Measurements from ENCODE around the gene SMURF1. TPM values are rescaled to one million over a fixed set of nuclear protein-coding genes. Genes with fewer than 3 reads are reported as not detected.

Gene SMURF1
- total RNA-seq, 2 experiments from 2014 or later: 30.0 to 32.4 TPM

DNA sequence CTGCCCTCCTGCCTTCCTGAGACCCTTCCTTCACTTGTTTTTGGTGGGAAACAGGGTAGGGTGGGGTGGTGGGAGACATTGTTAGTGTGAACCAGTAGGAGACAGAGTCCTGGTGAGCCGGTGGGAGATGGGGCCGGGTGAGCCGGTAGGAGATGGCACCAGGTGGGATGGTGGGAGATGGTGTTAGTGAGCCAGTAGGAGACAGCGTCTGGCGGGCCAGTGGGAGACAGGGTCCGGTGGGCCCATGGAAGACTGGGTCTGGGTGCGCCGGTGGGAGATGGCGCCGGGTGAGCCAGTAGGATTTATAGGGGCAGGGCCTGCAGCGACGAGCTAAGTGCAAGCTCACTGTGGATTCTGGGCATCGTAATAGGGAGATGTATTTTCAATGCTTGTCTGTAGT lies 148.8 kb downstream of the SMURF1 start:
- Histone ChIP-seq H3K4me3 (ENCODE audit: low read length) (no peak overlapping the region), H3K27me3 (ENCODE audit: control insufficient read depth in 1 of 2, insufficient read depth in 2 of 2, low read length in 2 of 2) (no peaks in the 10 kb centered on the region), H3K27ac (ENCODE audit: low read depth in 1 of 2, low read length in 2 of 2) (no peak overlapping the region), H3K9me3 (ENCODE audit: control insufficient read depth in 1 of 2, insufficient read depth in 1 of 2, low read length in 2 of 2) (no peaks in the 10 kb centered on the region), H3K36me3 (ENCODE audit: insufficient read depth, low read length) (peaks cover 95% of the 10 kb centered on the region), H3K4me1 (ENCODE audit: insufficient read depth, low read length) (no peaks in the 10 kb centered on the region)
- DNase-seq: no peak
- no peaks in the 10 kb centered on the region for H3K27me3 Mint-ChIP-seq
- intact Hi-C loops (cut with DNase I, micrococcal nuclease): no loop called here
- peaks cover 86% of the 10 kb centered on the region for H3K36me3 Mint-ChIP-seq (ENCODE audit: low read depth)
- TF ChIP-seq, protein P1, sequence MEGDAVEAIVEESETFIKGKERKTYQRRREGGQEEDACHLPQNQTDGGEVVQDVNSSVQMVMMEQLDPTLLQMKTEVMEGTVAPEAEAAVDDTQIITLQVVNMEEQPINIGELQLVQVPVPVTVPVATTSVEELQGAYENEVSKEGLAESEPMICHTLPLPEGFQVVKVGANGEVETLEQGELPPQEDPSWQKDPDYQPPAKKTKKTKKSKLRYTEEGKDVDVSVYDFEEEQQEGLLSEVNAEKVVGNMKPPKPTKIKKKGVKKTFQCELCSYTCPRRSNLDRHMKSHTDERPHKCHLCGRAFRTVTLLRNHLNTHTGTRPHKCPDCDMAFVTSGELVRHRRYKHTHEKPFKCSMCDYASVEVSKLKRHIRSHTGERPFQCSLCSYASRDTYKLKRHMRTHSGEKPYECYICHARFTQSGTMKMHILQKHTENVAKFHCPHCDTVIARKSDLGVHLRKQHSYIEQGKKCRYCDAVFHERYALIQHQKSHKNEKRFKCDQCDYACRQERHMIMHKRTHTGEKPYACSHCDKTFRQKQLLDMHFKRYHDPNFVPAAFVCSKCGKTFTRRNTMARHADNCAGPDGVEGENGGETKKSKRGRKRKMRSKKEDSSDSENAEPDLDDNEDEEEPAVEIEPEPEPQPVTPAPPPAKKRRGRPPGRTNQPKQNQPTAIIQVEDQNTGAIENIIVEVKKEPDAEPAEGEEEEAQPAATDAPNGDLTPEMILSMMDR (IDR thresholded peaks at IDR 0.05): no peak
- CTCF ChIA-PET: no interaction called here
- H3K4me3 Mint-ChIP-seq: no peak overlapping the region
- H3K9me3 Mint-ChIP-seq: no peaks in the 10 kb centered on the region
- H3K4me1 Mint-ChIP-seq (ENCODE audit: low read depth): no peaks in the 10 kb centered on the region
- no peak overlapping the region for H3K27ac Mint-ChIP-seq
- POLR2A ChIA-PET: no interaction called here
- no peak for ATAC-seq (ENCODE audit: poor library complexity)

DNA sequence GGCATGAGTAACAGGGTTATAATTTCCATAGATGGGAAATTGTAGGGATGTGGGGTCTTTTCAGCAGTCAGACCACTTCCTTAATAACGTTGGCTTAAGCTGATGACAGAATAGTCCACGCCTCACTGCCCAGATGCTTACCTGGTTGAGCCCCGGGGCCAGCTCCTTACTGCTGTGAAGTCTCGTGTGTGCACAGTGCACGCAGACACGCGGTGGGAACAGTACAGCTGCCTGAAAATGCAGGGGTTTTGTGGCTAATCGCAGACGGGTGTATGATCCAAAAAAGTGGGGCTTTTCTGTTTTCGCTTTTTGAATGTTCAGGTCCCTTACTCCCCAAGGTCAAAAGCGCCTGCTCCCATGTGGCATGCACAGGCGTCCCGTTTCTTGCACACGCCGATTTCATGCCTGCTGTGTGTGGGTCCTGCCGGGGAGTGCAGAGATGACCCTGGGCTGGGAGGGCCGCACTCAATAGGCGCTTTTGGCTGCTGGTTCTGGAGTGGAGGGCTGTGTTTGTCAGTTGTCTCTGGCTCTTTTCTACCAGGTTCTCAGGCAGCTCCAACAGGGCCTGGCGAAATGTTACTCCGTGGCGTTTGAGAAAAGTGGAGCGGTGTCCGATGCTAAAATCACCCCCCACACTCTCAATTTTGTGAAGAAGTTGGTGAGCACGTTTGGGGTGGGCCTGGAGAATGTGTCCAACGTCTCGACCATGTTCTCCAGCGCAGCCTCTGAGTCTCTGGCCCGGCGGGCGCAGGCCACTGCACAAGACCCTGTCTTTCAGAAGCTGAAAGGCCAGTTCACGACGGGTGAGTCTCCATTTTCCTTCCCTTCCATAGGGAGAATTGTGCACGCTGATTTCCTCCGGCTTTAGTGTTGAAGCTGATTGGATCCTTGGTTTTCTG lies 149.6 kb downstream of the SMURF1 start:
- H3K36me3 Mint-ChIP-seq (ENCODE audit: low read depth): peaks cover 89% of the 10 kb centered on the region
- no peak for DNase-seq
- Histone ChIP-seq H3K36me3 (ENCODE audit: insufficient read depth, low read length) (peaks cover 95% of the 10 kb centered on the region), H3K9me3 (ENCODE audit: control insufficient read depth in 1 of 2, insufficient read depth in 1 of 2, low read length in 2 of 2) (no peaks in the 10 kb centered on the region), H3K27me3 (ENCODE audit: control insufficient read depth in 1 of 2, insufficient read depth in 2 of 2, low read length in 2 of 2) (no peaks in the 10 kb centered on the region), H3K4me3 (ENCODE audit: low read length) (no peak overlapping the region), H3K27ac (ENCODE audit: low read depth in 1 of 2, low read length in 2 of 2) (no peak overlapping the region), H3K4me1 (ENCODE audit: insufficient read depth, low read length) (no peaks in the 10 kb centered on the region)
- no peak overlapping the region for H3K27ac Mint-ChIP-seq
- H3K4me3 Mint-ChIP-seq: no peak overlapping the region
- ChIA-PET CTCF (no interaction called here), POLR2A (interaction anchor here (0.6 kb wide), 1 partner anchor 13 kb away, joined by 3 read pairs; no protein-coding TSS in a partner anchor)
- no peaks in the 10 kb centered on the region for H3K9me3 Mint-ChIP-seq
- TF ChIP-seq, protein P1 (IDR thresholded peaks at IDR 0.05): no peak
- no peaks in the 10 kb centered on the region for H3K27me3 Mint-ChIP-seq
- no peak for ATAC-seq (ENCODE audit: poor library complexity)
- H3K4me1 Mint-ChIP-seq (ENCODE audit: low read depth): no peaks in the 10 kb centered on the region
- intact Hi-C loops (cut with DNase I, micrococcal nuclease): no loop called here

DNA sequence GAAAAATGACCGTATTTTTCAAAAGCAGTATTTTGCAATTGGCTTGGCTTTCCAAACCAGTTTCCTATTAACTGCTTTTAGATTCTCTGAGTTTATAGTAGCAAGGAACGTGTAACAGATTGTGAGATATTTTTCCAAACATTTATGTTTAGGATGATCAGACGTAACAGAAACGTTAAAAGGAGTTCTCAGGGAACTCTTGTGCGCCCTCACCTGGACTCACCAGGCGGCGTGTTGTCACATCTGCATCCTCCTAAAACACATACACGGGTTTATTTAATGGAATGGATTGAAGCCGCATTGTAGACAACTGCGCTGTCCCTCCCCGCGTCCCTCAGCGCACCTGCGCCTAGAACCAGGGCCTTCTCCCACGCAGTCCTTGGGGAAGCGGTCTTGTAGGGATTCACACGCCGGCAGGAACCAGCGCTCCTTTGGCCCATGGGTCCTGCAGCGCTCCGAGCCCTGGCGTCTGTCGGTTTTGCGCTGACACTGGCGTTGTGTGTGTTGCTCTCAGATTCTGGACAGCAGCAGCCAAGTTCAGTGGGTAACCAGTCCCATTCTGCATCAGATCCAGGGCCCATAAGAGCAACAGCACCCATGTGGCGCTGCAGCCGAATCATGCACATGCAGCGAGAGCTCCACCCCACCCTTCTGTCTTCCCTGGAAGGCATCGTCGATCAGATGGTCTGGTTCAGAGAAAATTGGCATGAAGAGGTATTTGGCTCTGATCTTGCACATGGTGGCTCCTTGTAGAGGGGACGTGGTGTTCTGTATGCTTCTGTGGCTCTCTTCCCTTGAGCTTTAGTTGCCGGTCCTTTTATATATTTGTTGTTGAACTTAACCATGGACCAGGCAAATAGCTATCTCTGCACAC lies 150.6 kb downstream of the SMURF1 start:
- ChIA-PET CTCF (no interaction called here), POLR2A (interaction anchor here (0.6 kb wide), 1 partner anchor 14 kb away, joined by 3 read pairs; no protein-coding TSS in a partner anchor)
- DNase-seq (no peak), ATAC-seq (ENCODE audit: poor library complexity) (no peak)
- H3K27me3 Mint-ChIP-seq: no peaks in the 10 kb centered on the region
- peaks cover 89% of the 10 kb centered on the region for H3K36me3 Mint-ChIP-seq (ENCODE audit: low read depth)
- Histone ChIP-seq H3K36me3 (ENCODE audit: insufficient read depth, low read length) (peaks cover 95% of the 10 kb centered on the region), H3K9me3 (ENCODE audit: control insufficient read depth in 1 of 2, insufficient read depth in 1 of 2, low read length in 2 of 2) (no peaks in the 10 kb centered on the region), H3K27me3 (ENCODE audit: control insufficient read depth in 1 of 2, insufficient read depth in 2 of 2, low read length in 2 of 2) (no peaks in the 10 kb centered on the region), H3K4me3 (ENCODE audit: low read length) (no peak overlapping the region), H3K27ac (ENCODE audit: low read depth in 1 of 2, low read length in 2 of 2) (no peak overlapping the region), H3K4me1 (ENCODE audit: insufficient read depth, low read length) (no peaks in the 10 kb centered on the region)
- intact Hi-C loops (cut with DNase I, micrococcal nuclease): no loop called here
- no peak overlapping the region for H3K4me3 Mint-ChIP-seq
- H3K9me3 Mint-ChIP-seq: no peaks in the 10 kb centered on the region
- TF ChIP-seq, protein P1 (IDR thresholded peaks at IDR 0.05): no peak
- no peak overlapping the region for H3K27ac Mint-ChIP-seq
- peaks cover 5% of the 10 kb centered on the region for H3K4me1 Mint-ChIP-seq (ENCODE audit: low read depth)

Measured in CD4-positive, alpha-beta T cell (primary cell).